Measurements from ENCODE around the gene PLCXD3.

Gene PLCXD3

DNA sequence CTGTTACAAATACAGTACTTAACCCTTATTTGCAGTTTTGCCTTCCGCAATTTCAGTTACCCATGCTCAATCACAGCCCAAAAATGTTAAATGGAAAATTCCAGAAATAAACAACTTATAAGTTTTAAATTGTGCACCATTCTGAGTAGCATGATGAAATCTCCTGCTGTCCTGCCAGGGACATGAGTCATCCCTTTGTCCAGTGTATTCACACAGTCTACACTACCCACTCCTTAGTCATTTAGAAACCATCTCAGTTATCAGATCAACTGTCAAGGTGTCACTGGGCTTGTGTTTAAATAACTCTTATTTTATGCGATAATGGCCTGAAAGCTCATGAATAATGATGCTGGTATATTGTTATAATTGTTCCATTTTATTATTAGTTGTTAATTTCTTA, 95.8 kb downstream of the PLCXD3 start:
- DNase-seq (ENCODE audit: low spot score) = peak; percentile 34

DNA sequence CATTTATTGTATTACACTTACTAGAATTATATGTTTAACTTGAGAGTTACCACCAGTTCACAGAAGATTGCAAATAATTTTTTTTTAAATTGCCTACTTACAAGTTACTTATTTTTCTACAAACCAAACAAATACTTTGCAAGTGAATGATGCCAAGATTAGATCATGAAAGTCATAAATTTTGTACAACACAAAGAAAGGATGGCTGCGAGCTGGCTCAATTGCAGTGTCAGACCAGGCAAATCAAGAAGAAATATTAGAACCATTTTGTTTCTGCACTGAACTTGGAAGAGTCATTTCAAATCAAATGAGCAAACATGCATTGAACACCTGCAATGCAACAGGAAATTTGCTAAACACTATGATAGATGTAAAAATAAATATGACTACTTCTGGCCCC, 97.3 kb downstream of the PLCXD3 start:
- DNase-seq (ENCODE audit: low spot score) = no peak

DNA sequence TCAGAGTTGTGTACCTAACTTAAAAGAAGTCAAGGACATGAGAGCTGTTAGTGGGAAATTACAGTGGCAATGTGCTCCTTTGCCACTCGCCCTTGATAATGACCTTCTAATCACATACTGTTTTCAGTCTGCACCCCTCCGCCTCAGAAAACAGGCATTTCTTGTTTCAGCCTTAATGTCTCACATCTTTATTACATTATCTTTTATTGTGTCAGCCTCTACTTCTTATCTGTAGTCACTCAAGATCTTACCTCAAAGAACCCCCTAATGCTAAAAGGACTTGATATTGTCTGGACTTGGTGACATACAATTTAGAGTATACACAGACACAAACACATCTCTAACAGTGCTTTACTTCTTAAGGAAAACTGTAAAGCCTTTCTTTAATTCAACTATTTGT, 97.9 kb downstream of the PLCXD3 start:
- DNase-seq (ENCODE audit: low spot score) = no peak

DNA sequence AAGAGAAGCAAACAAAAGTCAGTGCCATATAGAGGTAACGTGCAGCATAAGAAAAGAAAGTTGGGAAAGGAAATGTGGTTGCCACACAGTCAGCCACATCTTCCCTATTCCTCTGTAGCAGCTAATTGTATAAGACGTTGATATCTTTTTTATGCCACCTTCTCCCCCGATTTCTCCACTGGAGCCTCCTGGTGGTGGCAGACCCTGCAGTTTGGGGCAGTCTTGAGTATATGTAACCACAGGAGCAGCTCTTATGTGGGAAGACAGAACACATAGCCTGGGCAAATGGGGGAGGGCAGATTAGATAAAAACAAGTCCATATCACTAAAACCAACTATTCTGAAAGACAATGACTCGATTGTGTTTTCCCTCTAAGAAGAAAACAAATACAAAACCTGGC, 99.7 kb downstream of the PLCXD3 start:
- no peak for DNase-seq (ENCODE audit: low spot score)

GRCh38 chr5:41410307-41410706, 100.1 kb downstream of the PLCXD3 start:
- no peak for DNase-seq (ENCODE audit: low spot score)

DNA sequence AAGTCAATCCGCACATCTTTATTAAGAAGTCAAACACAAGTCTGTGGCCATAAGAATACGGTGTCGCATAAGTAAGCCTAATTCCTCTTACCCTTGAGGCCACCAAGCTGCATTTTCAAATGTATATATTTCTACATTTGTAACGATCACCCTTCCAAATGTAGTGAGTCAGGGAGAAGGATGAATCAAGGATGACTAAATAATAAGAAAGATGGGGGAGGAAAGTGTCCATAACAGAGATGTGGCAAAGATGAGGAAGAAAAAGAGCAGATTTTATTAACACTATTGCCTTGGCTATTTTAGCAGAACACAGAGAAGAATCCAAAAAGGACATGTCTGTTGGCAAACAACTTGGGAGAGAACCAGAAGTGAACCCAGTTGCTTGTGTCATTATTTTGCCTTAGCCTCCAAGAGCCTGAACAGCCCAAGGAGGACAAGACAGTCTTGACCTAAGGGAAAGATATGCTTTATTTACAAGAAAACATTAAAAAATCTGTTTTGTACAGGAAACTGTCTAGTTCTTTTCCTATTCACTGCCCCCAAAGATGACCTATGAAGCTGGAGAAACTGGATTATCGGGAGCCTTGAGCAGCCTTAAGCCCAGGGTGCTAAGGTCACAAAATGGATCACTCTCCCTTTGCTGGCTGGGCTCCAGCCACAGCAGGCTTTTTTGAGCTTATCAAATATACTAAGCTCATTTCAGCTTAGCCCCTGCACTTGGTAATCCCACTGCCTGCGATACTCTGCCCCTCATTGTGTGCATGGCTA, 101.5 kb downstream of the PLCXD3 start:
- no peak for DNase-seq (ENCODE audit: low spot score)

DNA sequence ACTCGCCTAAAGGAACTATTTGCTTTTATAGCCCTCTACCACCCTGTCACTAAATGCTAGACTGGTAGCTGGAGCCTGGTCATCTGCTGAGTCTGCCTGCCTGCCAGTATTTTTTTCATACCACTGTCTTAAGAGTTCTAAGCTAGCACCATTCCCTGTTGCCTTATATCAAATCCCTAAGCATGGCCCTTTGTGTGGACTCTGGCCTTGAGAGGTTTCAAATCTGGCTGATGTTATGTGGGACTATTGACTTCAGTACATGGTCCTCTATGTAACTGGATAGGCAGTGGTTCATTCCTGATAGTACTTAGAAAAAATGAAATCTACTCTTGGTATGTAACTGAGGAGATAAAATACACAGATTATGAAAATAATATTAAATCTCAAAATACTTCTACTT, 103.5 kb downstream of the PLCXD3 start:
- no peak for DNase-seq (ENCODE audit: low spot score)

DNA sequence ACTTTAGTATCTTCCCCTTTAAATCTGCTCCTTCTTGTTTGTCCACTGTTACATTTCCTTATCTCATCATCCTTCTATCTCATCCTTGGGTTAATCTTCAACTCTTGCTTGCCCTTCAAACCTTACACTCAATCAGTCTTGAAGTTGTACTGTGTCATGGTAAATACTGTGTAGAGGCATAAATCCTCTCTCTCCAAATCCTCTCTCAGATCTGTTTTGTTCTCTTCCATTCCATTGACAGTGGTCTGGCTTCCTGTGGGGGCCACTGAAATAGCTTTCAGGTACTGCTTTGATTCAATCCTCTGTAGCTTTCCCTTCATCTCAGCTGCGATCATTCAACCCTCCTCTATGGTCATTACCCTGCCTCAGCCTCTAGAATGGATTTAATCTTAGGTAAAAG, 104.0 kb downstream of the PLCXD3 start:
- no peak for DNase-seq (ENCODE audit: low spot score)

DNA sequence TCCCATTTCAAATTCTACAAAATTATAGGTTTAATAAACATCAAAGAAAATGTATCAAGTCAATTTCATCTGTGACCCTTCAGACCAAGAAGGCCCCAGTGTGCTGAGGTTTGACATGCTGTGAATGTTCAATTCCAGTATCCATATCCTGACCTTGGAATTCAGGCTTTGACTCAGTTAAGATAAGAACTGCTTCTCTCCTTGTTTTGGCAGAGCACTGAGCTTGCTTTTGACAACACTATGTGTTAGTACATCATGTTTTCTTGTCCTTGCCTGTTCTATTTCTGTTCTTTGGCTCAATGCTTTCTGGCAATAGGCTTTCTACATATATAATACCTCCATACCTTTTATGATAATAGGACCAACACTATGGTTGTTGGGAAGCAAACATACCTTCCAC, 105.6 kb downstream of the PLCXD3 start:
- no peak for DNase-seq (ENCODE audit: low spot score)

DNA sequence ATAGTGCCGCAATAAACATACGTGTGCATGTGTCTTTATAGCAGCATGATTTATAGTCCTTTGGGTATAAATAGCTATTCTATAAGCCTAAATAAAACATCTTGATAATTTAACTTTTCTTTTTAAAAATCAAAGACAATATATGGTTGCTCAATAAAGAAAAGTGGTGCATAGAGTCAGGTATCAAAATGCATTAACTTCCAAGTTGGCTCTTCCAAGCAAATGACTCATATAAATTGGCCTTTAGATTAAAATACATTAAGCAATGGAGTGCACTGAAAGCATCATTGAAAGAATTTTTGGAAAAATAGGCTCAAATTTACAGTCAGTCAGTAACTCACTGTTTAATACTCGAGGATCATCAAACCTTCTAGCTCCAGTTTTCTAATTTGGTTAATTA, 106.6 kb downstream of the PLCXD3 start:
- no peak for DNase-seq (ENCODE audit: low spot score)

DNA sequence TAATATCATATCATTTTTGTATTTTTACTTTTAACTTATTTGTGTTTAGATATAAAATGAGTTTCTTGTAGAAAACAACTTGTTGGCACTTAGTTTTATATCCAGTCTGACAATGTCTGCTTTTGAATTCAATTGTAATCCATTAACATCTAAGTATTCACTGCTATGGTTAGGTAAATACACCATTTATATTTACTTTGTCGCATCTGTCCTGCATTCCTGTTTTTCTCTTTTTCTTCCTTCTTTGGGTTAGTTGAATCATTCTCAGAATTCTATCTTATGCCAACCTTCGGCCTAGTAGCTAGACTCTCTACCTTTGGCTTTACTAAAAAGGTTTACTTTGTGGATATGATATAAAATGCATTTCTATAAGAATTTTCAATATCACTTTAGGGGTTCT, 107.6 kb downstream of the PLCXD3 start:
- DNase-seq (ENCODE audit: low spot score) = no peak

GRCh38 chr5:41399839-41400238, 110.6 kb downstream of the PLCXD3 start:
- no peak for DNase-seq (ENCODE audit: low spot score)

DNA sequence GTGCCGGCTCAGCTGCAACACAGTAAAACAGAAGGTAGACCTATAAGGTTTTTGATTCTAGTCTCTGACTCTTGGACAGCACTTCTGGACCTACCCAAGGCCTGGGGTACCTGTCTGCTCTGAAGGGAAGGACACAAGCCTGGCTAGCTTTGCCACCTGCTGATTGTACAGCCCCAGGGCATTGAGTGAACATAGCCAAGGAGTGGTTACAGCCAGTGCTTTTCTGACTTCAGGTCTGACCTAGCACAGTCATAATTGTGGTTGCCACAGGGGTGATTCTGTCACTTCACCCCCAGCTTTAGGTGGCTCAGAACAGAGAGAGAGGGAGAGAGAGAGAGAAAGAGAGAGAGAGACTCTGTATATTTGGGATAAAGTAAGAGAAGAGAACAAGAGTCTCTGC, 118.4 kb downstream of the PLCXD3 start:
- no peak for DNase-seq (ENCODE audit: low spot score)

- DNase-seq (ENCODE audit: low spot score) = no peak
Observed at GRCh38 chr5:41374631-41375030, 135.8 kb downstream of the PLCXD3 start.

DNA sequence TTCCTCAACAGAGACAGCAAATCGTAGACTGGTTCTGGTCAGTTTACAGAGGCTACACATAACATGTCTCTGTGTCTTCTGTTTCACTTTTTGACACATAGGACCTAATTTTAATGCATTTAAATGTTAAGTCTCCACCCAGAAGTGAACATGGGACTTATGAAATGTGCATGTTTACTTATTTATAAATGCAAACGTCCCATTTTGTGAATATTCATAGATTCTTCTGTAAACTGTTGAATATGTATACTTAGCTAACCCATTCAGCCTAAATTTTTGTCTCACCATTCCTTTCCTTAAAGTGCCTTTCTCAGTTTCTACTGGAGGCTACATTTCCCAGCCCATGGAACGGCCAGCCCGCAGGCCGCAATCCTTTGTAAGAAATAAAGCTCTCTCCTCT, 137.2 kb downstream of the PLCXD3 start:
- no peak for DNase-seq (ENCODE audit: low spot score)

DNA sequence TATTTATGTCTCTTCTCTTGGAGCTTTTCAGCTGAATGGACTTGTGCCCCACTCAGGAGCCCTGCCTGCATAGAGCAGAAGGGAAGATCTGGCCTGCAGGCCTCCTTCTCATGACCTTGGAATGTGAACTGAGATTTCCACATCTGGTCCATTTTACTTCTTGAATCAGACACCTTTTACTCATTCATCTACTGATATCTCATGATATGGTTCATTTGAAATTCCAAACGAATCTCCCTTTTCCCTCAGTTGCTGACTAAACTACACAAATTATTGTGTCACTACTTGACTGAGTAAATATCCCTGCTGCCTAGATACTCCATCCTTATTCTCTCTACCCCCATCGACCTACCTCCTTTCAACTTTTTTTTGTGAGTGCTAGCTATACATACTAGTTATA, 138.7 kb downstream of the PLCXD3 start:
- DNase-seq (ENCODE audit: low spot score) = no peak

DNA sequence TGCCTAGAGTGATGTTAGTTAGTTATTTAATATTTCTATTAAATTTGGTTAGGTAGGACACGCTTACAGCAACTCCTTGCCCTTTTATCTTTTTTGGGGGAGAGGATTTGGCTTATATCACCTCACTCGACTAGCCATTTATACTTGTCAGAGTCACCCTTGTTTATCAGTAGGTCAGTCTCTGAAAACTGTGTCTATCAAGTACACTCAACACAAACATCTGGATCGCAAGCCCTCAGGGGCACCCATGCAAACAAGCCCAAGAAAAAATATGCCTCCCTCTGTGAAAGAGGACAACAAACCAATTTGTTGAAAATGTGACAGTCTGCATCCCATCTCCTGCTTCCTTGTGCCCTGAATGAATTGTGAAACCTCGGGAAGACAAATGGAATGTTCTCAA, 139.9 kb downstream of the PLCXD3 start:
- DNase-seq (ENCODE audit: low spot score) = no peak

DNA sequence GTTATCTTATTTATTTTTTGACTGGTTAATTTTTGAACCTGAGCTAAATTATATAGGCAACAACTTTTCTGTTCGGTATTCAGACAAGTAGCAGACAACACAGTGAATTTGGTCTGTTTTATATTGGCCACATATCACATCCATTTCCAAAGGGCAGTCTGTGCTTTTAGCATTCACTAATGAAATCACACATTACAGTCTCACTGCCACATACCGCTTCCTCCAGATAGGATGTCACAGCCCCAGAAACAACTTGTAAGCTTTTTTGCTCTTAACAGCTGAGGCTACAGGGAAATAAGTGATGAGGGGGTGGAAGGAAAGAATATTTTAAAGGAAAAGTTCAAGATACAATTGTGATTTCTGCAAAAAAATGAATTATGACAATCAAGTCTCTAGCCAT, 140.6 kb downstream of the PLCXD3 start:
- no peak for DNase-seq (ENCODE audit: low spot score)

GRCh38 chr5:41368158-41368557, 142.2 kb downstream of the PLCXD3 start:
- DNase-seq (ENCODE audit: low spot score) = no peak

DNA sequence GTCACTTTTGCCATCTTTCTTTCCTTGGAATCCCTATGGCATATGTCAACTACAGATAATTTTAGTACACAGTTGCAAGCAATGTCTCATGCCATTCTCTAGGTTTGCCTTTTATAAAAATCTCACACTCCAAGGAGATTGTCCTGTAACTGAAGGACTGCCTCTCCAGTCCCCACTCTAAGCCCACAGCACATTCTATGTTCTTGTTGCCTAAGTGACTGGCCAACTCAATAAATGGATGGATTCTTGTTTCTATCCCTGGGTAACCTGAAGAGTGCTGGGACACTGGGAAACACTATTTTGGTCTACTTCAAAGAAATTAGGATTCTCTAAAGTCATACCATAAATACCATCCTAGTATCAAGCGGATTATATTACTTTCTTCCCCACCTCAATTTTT, 145.0 kb downstream of the PLCXD3 start:
- DNase-seq (ENCODE audit: low spot score) = no peak

DNA sequence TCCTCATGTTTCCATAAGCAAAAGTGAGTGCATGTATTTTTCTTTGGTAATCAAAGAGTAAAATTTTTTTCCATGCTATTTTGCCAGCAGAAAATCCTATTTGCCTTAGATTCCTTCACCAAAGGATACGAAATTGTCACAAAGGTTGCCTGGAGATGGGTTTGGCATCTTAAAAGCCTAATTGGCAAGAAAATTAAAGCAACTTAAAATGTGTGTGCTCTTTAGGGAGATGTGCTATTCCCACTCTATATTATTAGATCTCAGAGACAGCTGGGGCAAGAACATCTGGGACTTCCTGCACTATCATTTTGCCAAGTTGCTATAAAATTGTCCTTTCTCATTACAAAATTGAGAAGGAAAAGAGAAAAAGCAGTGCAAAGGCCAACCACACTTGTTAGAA, 146.1 kb downstream of the PLCXD3 start:
- DNase-seq (ENCODE audit: low spot score) = no peak

GRCh38 chr5:41363343-41363986, 146.9 kb downstream of the PLCXD3 start:
- DNase-seq (ENCODE audit: low spot score) = no peak

DNA sequence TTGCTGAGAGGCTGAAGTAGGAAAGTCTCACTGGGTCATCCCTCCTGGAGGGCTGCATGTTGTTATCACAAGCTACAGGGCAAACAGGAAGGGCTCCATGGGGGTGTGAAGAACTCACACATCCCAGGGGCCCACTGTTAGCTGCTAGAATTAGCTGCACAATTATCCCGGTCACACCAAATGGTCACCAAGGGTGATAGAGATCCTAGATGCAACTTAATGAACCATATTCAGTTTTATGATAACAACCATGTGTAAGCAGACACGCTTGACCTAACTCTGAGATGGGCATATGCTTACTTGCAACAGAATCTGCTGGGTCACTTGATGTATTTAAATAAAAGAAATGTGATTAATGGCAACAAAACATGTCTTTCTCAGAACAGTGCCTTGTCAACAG, 153.6 kb downstream of the PLCXD3 start:
- no peak for DNase-seq (ENCODE audit: low spot score)

DNA sequence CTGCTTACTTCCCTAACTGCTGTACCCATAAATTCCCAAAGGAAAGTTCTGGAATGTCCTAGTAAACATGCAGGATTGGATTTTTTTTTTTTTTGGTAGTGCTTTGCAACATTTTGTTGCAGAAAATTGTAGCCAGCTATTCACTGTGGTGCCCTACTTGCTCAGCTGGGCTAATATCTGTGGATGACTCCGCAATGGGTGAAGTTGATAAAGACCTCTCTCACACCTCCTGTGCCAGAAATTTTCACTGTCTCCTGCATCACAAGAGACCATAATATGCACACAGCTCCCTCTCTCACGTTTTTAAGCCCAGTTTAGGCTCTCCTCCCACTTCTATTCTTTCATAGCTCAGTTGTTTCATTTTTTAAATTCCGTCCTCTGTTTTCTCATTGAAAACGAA, 160.6 kb downstream of the PLCXD3 start:
- no peak for DNase-seq (ENCODE audit: low spot score)
